Measurements from ENCODE around the gene HAO2. TPM values are rescaled to one million over a fixed set of nuclear protein-coding genes. Genes with fewer than 3 reads are reported as not detected.

HAO2 gene
- total RNA-seq, 1 experiment from 2014 or later = 0.13 TPM

DNA sequence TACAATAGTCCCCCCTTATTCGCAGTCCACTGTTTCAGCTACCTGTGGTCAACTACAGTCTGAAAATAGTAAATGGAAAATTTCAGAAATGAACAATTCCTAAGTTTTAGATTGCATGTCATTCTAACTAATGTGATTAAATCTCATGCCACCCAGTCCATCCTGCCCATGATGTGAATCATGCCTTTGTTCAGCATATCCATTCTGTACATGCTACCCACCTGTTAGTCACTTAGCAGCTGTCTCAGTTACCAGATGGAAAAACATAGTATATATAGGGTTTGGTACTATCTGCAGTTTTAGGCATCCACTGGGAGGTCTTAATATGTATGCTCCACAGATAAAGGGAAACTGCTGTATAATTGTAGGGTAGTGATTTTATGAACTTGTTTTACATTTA is 16.6 kb upstream of the HAO2 start:
- no peak overlapping the region for H4K5ac ChIP-seq (ENCODE audit: insufficient read length, low read depth, low read length)
- peaks cover 3% of the 10 kb centered on the region; the same call in 1 of the 2 replicates for H3K27me3 Mint-ChIP-seq (ENCODE audit: low read depth)
- no peaks in the 10 kb centered on the region for H3K4me1 ChIP-seq (ENCODE audit: insufficient read depth, low read length)
- no peak overlapping the region for H3K27ac Mint-ChIP-seq
- no peaks in the 10 kb centered on the region for H3K79me2 ChIP-seq (ENCODE audit: insufficient read depth, low read length)
- H3K9me3 ChIP-seq (ENCODE audit: control insufficient read depth, low read depth, low read length) = no peaks in the 10 kb centered on the region
- H3K4me2 ChIP-seq (ENCODE audit: insufficient read depth, insufficient read length, low read length) = no peak overlapping the region
- H2BK15ac ChIP-seq (ENCODE audit: low read depth, low read length) = no peak overlapping the region
- H4K91ac ChIP-seq (ENCODE audit: insufficient read length, low read depth, low read length) = no peak overlapping the region
- no peak overlapping the region for H3K56ac ChIP-seq (ENCODE audit: insufficient read length, low read depth, low read length)
- TF ChIP-seq, protein P1, sequence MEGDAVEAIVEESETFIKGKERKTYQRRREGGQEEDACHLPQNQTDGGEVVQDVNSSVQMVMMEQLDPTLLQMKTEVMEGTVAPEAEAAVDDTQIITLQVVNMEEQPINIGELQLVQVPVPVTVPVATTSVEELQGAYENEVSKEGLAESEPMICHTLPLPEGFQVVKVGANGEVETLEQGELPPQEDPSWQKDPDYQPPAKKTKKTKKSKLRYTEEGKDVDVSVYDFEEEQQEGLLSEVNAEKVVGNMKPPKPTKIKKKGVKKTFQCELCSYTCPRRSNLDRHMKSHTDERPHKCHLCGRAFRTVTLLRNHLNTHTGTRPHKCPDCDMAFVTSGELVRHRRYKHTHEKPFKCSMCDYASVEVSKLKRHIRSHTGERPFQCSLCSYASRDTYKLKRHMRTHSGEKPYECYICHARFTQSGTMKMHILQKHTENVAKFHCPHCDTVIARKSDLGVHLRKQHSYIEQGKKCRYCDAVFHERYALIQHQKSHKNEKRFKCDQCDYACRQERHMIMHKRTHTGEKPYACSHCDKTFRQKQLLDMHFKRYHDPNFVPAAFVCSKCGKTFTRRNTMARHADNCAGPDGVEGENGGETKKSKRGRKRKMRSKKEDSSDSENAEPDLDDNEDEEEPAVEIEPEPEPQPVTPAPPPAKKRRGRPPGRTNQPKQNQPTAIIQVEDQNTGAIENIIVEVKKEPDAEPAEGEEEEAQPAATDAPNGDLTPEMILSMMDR (conservative IDR thresholded peaks at IDR 0.05) = no peak
- no peaks in the 10 kb centered on the region for H3K23me2 ChIP-seq (ENCODE audit: insufficient read length, low read depth, low read length, poor library complexity, severe bottlenecking)
- H3T11ph ChIP-seq (ENCODE audit: low read length) = no peak overlapping the region
- no CpG with 5 or more reads among the region's 1 CpG for WGBS (ENCODE audit: extremely low coverage, insufficient read length, low lambda C conversion rate)
- no peaks in the 10 kb centered on the region for H4K20me1 ChIP-seq (ENCODE audit: control insufficient read depth, insufficient read depth, insufficient read length)
- no peak overlapping the region for H2BK5ac ChIP-seq (ENCODE audit: insufficient read length, low read length)
- no peaks in the 10 kb centered on the region for H3K79me1 ChIP-seq (ENCODE audit: insufficient read depth, low read depth, low read length, poor library complexity, severe bottlenecking)
- H3K4me1 Mint-ChIP-seq = peaks cover 15 to 28% of the 10 kb centered on the region in 2 experiments
- no peak overlapping the region for H3K4me3 Mint-ChIP-seq
- no peak overlapping the region for H4K8ac ChIP-seq (replicated peaks; ENCODE audit: insufficient read length, low read depth, low read length)
- no peak overlapping the region for H3K9ac ChIP-seq (ENCODE audit: extremely low read depth, insufficient read length, low read length)
- no peak overlapping the region for H3K27ac ChIP-seq (ENCODE audit: insufficient read length, low read depth, low read length)
- peaks cover 7 to 24% of the 10 kb centered on the region in 2 experiments; a peak in 4 of 5 replicates for H3K9me3 Mint-ChIP-seq
- H2AK5ac ChIP-seq (ENCODE audit: insufficient read length, low read length) = no peak overlapping the region
- H3K27me3 ChIP-seq (ENCODE audit: insufficient read depth, low read length) = no peaks in the 10 kb centered on the region
- no peak overlapping the region for H3K14ac ChIP-seq (ENCODE audit: insufficient read depth, low read length)
- no peak for DNase-seq
- H3K4ac ChIP-seq (ENCODE audit: low read depth, low read length) = no peak overlapping the region
- H2BK12ac ChIP-seq (ENCODE audit: insufficient read length, low read depth, low read length) = no peak overlapping the region
- H2BK120ac ChIP-seq (ENCODE audit: low read depth, low read length, poor library complexity, severe bottlenecking) = no peak overlapping the region
- H2BK20ac ChIP-seq (ENCODE audit: low read depth, low read length, poor library complexity, severe bottlenecking) = no peak overlapping the region
- H3K23ac ChIP-seq (ENCODE audit: insufficient read length, low read depth, low read length) = no peak overlapping the region
- H3K36me3 Mint-ChIP-seq (ENCODE audit: insufficient read depth in 1 of 3, low read depth in 3 of 3) = peaks cover 18 to 27% (median 18%) of the 10 kb centered on the region in 3 experiments
- H2AFZ ChIP-seq (ENCODE audit: low read length) = no peak overlapping the region
- H3K18ac ChIP-seq (ENCODE audit: insufficient read length, low read depth, low read length) = no peak overlapping the region
